Eye (tissue), 1 donor: Measurements from ENCODE around the gene NHS.

Source experiments
- DNase-seq: peaks from one replicate; pipeline ENCODE4 v3.0.0-alpha.2; 2015

Gene NHS

GRCh38 chrX:17687648-17688047, 312.6 kb downstream of the NHS start:
- DNase-seq = no peak

- peak; percentile 86 for DNase-seq
Measured at GRCh38 chrX:17689971-17690409, 315.0 kb downstream of the NHS start.

- no peak for DNase-seq
Measured at GRCh38 chrX:17692709-17693346, 317.8 kb downstream of the NHS start.

GRCh38 chrX:17697191-17697590, 322.2 kb downstream of the NHS start:
- no peak for DNase-seq

GRCh38 chrX:17700976-17701375, 326.0 kb downstream of the NHS start:
- DNase-seq = no peak

- DNase-seq = no peak
Measured at GRCh38 chrX:17703201-17703600, 328.2 kb downstream of the NHS start.

GRCh38 chrX:17705211-17705610, 330.2 kb downstream of the NHS start:
- no peak for DNase-seq

GRCh38 chrX:17706676-17707075, 331.7 kb downstream of the NHS start:
- no peak for DNase-seq

- DNase-seq = no peak
Measured at GRCh38 chrX:17707731-17708130, 332.7 kb downstream of the NHS start.

GRCh38 chrX:17710871-17711301, 335.9 kb downstream of the NHS start:
- DNase-seq = no peak

- DNase-seq = no peak
Measured at GRCh38 chrX:17713288-17713687, 338.3 kb downstream of the NHS start.

GRCh38 chrX:17718649-17719165, 343.7 kb downstream of the NHS start:
- no peak for DNase-seq

GRCh38 chrX:17719711-17720110, 344.7 kb downstream of the NHS start:
- DNase-seq = peak; percentile 7

GRCh38 chrX:17721715-17722114, 346.7 kb downstream of the NHS start:
- DNase-seq = no peak

- DNase-seq = no peak
Measured at GRCh38 chrX:17725181-17725580, 350.2 kb downstream of the NHS start.

- no peak for DNase-seq
Measured at GRCh38 chrX:17732138-17732783, 357.3 kb downstream of the NHS start.

- DNase-seq = no peak
Measured at GRCh38 chrX:17735406-17735805, 360.4 kb downstream of the NHS start.

GRCh38 chrX:17736478-17736855, 361.5 kb downstream of the NHS start:
- DNase-seq = no peak

- DNase-seq = peak; percentile 97
Measured at GRCh38 chrX:17736856-17737709, 362.1 kb downstream of the NHS start, which contains the start of gene SCML1. TSS of gene SCML1 (plus strand) at chrX:17737493. CDS start at chrX:17744187, 6,694 bp downstream.

GRCh38 chrX:17737710-17737985, 362.6 kb downstream of the NHS start:
- DNase-seq = no peak

- peak; percentile 77 for DNase-seq
Measured at GRCh38 chrX:17737986-17738713, 363.1 kb downstream of the NHS start.

GRCh38 chrX:17738737-17739535, 363.9 kb downstream of the NHS start:
- DNase-seq = peak; percentile 6
